GM12891 (cell line): ENCODE measurements around the gene ZNHIT2.

Source experiments
- DNase-seq: peaks from one replicate; pipeline ENCODE4 v3.0.0; 2011; ENCODE audit warnings: low spot score; ENCODE audit not compliant: insufficient read length
- FAIRE-seq: peaks from 2 replicates; lab custom pipeline; 2011; peaks lifted over from hg19 to GRCh38; lab: Jason Lieb, UNC
- PAX5 ChIP-seq: IDR thresholded peaks from 2 replicates; pipeline ENCODE4 v1.6.1; 2011; ENCODE audit warnings: low read length, moderate library complexity, mild to moderate bottlenecking; ENCODE audit not compliant: insufficient read depth, severe bottlenecking
- POLR2A ChIP-seq: IDR thresholded peaks from 2 replicates; pipeline ENCODE4 v1.6.1; 2011; ENCODE audit warnings: low read depth, low read length, control low read depth
- POLR2AphosphoS5 ChIP-seq: IDR thresholded peaks from 2 replicates; pipeline ENCODE4 v1.6.1; 2011; ENCODE audit warnings: low read depth, low read length, control low read depth
- POU2F2 ChIP-seq: IDR thresholded peaks from 2 replicates; pipeline ENCODE4 v1.6.1; 2011; ENCODE audit warnings: low read depth, mild to moderate bottlenecking, control low read depth, low read length, moderate library complexity
- SPI1 ChIP-seq: IDR thresholded peaks from 2 replicates; pipeline ENCODE4 v1.6.1; 2011; ENCODE audit warnings: low read depth, low read length, control low read depth
- TAF1 ChIP-seq: IDR thresholded peaks from 2 replicates; pipeline ENCODE4 v1.6.1; 2011; ENCODE audit warnings: low read depth, low read length, control low read depth

ZNHIT2 gene

DNA sequence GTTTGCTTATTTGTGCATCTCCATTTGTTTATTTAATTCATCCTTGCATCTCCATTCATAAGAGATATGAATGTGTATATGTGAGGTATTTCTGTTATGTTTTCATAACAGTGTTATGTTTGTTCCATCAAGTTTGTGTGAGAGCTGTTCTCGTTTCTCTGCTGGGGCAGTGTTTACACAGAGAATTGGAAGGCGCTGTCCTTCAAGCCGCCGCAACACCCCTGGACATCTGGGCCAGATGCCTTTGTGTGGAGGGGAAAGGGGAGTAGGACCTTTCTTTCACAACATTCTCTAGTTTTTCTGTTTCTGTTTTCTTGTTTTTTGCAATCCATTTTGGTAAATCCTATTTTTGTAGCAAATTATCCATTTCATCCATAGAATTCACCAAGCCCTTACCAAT, 12.9 kb downstream of the ZNHIT2 start:
- FAIRE-seq (no peak), DNase-seq (no peak)

DNA sequence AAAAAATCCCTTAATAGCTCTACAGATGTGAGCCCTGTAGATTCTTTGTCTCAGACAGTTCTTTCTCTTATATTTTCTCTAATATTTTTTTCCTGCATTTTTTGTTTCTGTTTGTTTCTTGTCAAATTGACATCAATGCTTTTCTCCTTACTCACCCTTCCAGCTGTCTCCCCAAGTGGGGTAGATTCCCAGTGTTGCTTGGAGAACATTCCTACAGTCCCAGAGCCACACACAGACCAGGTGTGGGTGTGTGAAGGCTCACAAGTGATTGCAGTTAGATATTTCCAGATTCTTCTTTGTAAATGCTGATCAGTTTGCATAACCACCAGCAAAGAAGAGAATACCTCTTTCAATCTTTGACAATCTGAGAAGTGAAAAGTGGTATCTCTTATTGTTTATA, 14.0 kb downstream of the ZNHIT2 start:
- FAIRE-seq = no peak
- TF ChIP-seq POLR2AphosphoS5 (no peak), POLR2A (no peak), POU2F2 (no peak), TAF1 (no peak), SPI1 (no peak), PAX5 (no peak)
- DNase-seq = no peak

More for the DNA sequence above, 12.9 kb downstream of the ZNHIT2 start:
- TF ChIP-seq PAX5 (no peak), TAF1 (no peak), POLR2AphosphoS5 (no peak), POLR2A (no peak), POU2F2 (no peak), SPI1 (no peak)

DNA sequence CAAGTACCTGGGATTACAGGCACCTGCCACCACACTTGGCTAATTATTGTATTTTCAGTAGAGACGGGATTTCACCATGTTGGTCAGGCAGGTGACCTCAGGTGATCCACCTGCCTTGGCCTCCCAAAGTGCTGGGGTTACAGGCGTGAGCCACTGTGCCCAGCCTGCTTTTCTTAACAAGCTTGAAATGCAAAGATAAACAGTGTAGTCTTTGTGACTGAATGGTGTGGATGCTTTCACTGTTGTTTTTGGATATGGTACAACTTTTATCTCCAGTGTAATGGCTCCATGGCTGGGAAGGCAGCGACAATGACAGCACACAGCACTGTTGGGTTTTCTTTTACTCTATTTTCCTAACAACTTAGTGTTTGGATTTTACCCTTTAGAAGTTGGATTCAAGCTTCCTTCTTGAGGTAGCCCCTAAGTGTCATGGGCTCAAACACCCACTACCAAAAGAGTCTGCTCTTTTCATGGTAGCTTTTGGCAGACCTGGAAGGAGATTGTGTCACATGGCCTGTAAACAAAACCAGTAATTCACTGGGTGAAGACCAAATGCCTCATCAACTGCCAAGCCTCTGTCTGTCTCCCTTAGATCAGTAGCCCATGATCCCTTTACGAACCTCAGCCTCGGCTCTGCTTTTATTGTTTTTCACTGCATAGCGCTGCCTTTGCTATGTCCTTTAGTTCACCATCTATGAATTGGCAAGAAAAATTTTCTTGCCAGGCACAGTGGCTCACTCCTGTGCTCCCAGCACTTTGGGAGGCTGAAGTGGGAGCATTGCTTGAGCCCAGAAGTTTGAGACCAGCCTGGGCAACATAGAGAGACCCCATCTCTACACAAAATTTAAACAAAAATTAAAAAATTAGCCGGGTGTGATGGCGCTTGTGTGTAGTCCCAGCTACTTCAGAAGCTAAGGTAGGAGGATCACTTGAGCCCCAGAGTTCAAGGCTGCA, 15.1 kb downstream of the ZNHIT2 start:
- FAIRE-seq = no peak
- no peak for DNase-seq
- TF ChIP-seq POLR2AphosphoS5 = no peak
- TF ChIP-seq SPI1 = no peak

DNA sequence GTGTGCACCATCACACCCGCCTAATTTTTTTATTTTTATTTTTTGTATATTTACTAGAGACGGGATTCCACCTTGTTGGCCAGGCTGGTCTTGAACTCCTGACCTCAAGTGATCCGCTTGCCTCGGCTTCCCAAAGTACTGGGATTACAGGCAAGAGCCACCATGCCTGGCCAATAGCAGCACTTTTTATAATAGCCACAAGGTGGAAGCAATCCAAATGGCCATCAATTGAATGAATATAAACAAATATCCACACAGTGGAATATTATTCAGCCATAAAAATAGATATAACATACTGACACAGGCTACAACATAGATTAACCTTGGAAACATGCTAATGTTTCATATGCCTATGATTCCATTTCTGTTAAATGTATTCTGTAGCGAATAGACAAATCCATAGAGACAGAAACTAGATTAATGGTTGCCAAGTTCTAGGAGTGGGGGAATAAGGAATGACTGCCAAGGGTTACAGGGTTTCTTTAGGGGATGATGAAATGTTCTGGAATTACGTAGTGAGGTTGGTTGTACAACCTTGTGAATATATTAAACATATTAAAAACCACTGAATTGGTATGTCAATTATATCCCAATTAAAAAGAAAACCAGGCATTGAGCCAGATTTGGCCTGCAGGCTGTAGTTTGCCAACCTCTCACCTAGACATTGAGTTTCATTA, 16.7 kb downstream of the ZNHIT2 start:
- FAIRE-seq = no peak
- DNase-seq = no peak
- TF ChIP-seq POLR2AphosphoS5 = no peak
- no peak for TF ChIP-seq POU2F2
- TF ChIP-seq TAF1 = no peak
- no peak for TF ChIP-seq POLR2A
- TF ChIP-seq PAX5 = no peak
- TF ChIP-seq SPI1 = no peak

- FAIRE-seq (no peak), DNase-seq (no peak)
- TF ChIP-seq POLR2A (no peak), TAF1 (no peak), SPI1 (no peak), POLR2AphosphoS5 (no peak), PAX5 (no peak), POU2F2 (no peak)
Observed at GRCh38 chr11:65096926-65097325, 20.6 kb downstream of the ZNHIT2 start.

- DNase-seq = peak; percentile 92
Observed at GRCh38 chr11:65095974-65096806, 21.3 kb downstream of the ZNHIT2 start, which contains the start of gene VPS51. Gene VPS51, plus strand, starts transcription at chr11:65096214. Its CDS starts 37 bp downstream, at chr11:65096251.

GRCh38 chr11:65095427-65095826, 22.1 kb downstream of the ZNHIT2 start:
- no peak for TF ChIP-seq TAF1
- TF ChIP-seq SPI1 = no peak
- no peak for TF ChIP-seq POLR2A
- no peak for TF ChIP-seq PAX5
- TF ChIP-seq POLR2AphosphoS5 = no peak
- no peak for TF ChIP-seq POU2F2
- DNase-seq = no peak
- no peak for FAIRE-seq

More at GRCh38 chr11:65095974-65096806, 21.3 kb downstream of the ZNHIT2 start, which contains the start of gene VPS51:
- TF ChIP-seq TAF1 = peak; percentile 98
- peak; percentile 97 for TF ChIP-seq POLR2AphosphoS5
- TF ChIP-seq PAX5 = peak; percentile 71
- TF ChIP-seq POLR2A = peak; percentile 98
- TF ChIP-seq POU2F2 = peak; percentile 96
- TF ChIP-seq SPI1 = peak; percentile 27; the same call in 1 of the 2 replicates
- peak; percentile 96 for FAIRE-seq

GRCh38 chr11:65090628-65091027, 26.9 kb downstream of the ZNHIT2 start:
- FAIRE-seq (no peak), DNase-seq (no peak)
- no peak for TF ChIP-seq POLR2AphosphoS5
- TF ChIP-seq PAX5 = no peak
- TF ChIP-seq POLR2A = no peak
- no peak for TF ChIP-seq SPI1
- no peak for TF ChIP-seq POU2F2
- no peak for TF ChIP-seq TAF1
